GM21737 (cell line): ENCODE data around the gene TMX4.

Experiments used
- ATAC-seq: cut with Tn5 transposase; IDR thresholded peaks from one replicate; pipeline ENCODE4 v1.9.1; 2021; ENCODE audit warnings: mild to moderate bottlenecking, moderate library complexity; ENCODE audit not compliant: unreplicated experiment

The TMX4 gene

DNA sequence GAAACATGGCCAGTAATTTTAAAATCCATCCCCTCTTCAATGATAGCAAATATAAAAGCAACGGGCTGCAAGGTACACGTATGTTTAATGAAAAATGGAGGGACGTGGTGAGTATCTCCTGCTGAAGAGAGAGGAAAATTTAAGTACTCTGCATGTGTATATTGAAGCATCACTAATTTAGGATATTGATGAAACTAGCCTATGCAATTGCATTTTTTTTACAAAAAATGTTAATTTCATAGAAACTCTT lies 362 bp upstream of the TMX4 start:
- ATAC-seq, result no peak

DNA sequence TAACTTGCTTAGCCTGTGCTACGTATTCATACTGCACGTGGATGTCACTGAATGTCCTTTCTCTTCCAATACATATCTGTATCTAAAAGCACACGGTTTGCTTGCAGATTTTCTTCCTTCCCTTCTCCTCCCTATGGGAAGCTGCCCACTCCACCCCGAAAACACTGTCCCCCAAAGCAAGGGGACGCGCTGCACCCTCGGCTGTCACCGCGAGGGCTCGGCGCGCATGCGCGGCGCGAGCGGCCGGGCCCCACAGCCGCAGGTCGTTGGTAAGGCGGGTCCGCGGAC lies 659 bp downstream of the TMX4 start:
- ATAC-seq, result peak; percentile 55

DNA sequence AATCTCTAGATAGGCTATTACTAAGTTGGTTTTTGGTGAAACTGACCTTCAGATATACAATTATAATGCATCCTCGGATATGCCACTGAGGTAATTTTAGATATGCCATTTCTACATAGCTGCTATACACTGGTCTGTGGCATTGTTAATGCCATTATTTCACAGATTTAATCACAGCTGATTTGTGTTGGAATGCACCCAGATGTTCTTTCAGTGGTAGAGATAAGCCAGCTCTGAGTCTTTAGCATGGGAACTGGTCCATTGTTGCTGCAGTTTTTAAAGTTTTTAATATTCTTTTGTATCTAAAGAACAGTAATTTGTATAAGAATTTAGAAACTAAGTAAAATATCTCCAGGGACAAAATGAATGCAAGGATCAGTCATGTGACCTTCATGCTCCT lies 6.8 kb downstream of the TMX4 start:
- no peak for ATAC-seq

DNA sequence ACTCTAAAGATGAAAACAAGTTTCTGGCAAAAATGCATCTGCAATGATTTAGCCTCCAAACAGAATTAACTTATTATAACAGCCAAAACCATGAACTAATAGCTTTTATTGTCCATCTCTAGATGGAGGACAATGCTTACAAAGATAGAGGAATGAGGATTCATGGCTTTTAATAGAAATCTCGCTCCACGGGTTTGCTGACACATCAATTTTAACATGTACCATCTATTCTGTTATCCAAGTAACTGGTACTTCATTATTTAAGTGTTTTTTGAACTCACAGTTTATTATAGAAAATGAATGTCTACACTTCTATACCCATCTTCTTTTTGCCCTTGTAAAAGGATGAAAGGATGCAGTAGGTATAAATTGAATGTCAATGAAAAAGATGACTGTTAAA lies 10.8 kb downstream of the TMX4 start:
- ATAC-seq, result no peak

DNA sequence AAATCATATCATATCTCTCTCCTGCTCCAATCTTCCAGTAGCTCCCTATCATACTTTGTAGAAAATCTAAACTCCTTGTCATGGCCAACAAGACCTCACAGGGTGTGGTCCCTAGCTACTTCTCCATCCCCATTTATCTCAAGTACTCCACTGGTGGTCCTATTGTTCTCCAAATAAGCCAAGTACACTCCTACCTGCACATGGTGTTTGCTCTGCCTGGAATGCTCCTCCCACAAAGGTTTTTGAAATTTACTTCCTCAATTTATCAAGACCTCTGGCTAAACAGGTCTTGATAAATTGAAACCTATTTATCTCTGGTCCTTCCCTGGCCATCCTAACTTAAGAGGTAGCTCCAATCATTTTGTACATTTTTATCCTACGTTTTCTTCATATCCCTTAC lies 12.1 kb downstream of the TMX4 start:
- no peak for ATAC-seq

DNA sequence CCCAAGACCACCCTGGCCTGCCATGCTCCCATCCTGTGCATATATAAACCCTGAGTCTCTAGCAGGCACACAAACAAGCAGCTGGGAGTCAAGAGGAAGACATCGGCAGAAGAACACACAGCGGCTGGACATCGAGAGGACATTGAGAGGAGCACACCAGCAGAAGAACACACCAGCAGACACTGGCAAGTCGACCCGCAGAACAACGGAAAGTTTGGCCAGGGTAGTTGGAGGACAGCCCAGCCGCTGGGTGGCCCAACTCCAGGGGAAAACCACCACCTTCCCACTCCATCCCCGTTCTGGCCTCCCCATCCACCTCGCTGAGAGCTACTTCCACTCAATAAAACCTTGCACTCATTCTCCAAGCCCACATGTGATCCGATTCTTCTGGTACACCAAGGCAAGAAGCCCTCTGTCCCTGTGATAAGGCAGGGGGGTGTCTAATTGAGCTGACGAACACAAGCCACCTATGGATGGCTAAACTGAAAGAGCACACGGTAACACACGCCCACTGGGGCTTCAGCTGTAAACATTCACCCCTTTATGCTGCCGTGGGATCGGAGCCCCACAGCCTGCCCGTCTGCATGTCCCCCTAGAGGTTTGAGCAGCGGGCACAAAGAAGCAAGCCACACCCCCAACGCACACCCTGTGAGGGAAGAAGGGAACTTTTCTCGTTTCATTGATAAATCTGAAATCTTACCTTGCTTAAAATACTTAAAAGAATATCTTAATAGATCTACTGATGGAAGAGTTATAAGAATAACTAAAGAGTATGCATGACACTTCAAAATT lies 13.8 kb downstream of the TMX4 start:
- ATAC-seq, result no peak

DNA sequence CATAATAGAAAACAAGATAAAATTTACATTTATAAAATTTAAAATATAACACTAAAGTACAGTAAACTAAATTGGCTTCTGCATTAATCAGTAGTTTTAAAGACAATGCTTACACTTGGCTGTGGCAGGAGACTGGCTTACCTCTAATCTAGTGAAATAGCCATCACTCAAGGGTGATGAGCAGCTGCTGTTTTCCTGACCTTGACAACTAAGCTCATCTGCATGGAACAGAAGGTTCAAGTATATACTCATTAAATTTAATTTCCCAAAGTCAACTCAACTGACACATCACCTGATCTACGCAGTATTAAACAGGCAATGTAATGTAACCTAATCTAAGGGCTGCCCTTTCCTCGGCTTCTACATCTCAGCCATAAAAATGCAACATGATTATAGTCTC lies 14.5 kb downstream of the TMX4 start:
- no peak for ATAC-seq

DNA sequence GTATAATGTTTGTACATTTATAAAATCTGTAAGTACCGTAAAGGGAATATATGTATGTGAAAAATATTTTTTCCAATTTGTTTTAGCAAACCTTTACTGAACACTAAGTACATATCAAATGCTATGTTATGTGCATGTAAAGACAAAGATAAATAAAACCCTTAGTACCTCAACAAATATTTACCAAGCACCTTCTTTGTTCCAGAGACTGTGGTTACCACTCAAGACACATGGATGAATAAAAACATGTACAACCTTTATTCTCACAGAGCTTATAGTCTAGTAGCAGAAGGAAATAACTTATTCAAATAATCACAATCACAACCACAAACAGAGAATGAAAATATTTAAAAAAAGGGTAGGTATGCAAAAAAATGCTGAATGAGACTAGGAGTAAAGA lies 17.5 kb downstream of the TMX4 start:
- no peak for ATAC-seq

DNA sequence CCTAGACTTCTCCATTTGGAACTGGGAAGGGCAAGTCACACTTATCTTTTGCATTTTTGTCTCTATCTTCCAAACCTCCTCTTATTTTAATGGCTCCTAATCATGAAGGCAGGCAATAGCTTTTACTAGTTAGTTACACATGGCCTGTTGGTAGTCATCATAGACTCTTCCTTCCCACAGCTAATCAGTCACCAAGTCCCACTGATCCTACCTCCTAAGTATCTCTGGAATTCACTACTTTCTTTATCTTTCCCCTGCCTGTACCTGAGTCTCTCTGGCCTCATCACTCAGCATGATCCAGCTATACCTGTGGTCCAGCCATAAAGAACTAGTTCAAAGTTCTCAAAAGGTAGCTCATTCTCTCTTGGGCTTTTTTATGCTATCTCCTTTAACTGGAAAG lies 18.8 kb downstream of the TMX4 start:
- ATAC-seq, result no peak

DNA sequence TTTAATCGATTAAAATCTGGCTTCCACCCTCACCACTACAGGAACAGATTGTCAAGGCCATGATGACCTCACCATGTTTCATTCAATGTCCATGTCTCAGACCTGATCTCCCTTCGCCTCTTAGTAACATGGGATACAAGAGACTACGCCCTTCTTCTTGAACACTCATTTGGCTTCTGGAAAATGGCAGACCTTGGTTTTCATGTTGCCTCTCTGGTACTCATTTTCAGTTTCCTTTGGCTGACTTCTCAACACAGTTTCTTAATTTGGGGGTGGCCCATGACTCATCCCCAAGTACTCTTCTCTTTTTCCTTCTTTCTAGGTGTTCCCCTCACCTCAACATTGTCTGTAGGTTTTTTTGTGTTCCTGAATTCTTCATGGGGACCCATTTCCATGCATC lies 22.7 kb downstream of the TMX4 start:
- ATAC-seq, result no peak

DNA sequence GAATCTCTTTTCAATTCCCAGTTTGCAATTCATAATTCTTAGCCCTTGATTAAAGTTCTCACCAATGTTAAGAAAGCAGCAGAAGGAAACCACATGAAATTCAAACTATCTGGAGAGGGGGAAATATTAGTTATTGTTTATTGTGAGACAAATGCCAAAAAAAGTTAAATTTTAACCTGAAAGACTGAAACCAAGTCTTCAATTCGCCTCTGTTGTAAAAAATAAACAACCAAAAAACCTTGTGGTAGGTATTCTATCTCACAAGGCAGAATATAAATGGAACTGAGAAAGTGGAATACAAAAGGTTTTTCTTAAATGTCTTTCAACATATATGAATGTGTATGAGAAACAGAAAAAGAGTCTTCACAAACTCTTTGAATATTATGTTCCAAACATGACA lies 24.8 kb downstream of the TMX4 start:
- ATAC-seq, result peak; percentile 72

DNA sequence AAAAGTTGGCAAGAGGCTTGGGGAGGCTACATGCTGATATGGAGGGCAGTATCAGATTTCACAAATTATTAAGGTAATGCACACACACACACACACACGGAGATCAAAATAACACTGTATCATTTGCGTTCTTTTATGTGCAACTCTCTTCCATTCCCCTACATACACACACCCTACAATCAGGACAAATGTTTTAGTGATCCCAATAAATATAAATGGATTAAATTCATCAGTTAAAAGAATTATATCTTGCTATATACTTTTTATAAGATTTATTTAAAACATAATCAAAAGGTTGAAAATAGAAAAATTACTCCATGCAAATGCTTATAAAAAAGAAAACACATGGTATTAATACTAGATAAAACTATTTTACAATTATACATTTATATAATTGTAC lies 25.9 kb downstream of the TMX4 start:
- ATAC-seq, result no peak

DNA sequence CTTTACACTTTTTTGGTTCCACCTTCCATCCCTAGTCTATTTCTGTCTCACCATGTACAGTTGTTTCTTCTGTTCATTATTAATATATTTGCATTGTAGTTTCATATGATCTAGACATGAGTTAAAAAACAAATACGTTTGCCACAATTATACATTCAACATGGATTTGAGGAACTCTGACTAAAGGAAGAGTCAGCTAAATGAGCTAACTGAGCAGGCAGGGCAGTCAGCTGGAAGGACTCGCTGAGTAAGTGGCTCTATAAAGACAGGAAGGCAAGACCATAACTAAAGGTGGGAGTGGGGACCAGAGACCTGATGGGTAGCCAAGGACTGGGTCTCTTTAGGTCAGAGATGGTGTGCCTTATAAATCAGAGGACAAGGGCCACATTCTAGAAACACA lies 26.3 kb downstream of the TMX4 start:
- ATAC-seq, result no peak

DNA sequence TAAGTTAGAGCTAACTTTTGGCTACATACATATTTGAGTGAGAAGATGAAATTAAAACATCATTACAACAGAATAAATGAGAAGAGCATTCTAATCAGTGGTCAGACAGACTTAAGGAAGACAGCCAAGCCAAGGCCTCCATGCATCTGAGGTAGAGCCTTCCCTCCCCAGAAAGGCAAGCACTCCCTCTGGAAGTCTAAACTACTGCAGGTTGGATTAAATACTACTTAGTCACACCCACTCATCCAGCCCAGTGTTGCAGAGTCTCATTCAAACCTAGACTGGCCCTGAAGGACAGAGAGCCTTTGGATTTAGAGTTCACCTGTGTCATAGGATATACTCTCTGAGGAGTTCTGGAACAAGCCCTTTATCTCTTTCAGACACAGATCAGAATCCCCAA lies 29.2 kb downstream of the TMX4 start:
- ATAC-seq, result no peak

DNA sequence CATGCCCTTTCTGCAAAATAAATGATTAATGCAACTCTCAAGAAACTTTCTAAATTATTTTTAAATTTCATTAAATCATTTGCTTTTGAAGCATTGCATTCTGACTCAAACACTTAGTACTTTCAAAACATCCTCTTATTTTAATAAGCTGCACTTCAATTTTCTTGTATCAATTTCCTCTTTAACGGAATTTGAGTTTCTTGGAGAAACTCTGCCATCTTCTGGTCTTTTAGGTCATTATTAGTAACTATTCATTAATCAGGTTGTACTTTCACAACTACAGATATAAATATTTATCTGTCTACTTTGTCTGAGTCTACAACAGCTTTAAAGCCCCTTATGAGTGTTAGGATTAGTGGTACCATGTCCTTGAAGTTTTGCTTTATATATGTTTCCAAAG lies 30.2 kb downstream of the TMX4 start:
- no peak for ATAC-seq

DNA sequence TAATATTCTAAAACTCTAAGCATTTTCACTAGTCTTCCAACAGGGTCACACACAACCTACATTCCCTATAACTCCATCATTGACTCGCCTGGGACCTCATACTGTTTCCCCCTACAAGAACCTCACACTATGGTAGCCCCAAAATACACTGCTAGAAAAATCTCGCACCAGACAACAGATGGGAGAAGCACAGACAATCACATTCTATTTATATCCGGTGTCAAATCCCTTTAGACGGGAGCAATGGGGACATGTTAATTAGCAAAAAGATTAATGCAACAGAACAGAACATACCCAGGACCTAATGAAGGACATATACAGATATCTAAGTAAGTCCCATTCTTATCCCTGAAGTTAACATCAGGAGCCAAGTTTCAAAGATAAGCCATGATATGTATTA lies 33.6 kb downstream of the TMX4 start:
- no peak for ATAC-seq

DNA sequence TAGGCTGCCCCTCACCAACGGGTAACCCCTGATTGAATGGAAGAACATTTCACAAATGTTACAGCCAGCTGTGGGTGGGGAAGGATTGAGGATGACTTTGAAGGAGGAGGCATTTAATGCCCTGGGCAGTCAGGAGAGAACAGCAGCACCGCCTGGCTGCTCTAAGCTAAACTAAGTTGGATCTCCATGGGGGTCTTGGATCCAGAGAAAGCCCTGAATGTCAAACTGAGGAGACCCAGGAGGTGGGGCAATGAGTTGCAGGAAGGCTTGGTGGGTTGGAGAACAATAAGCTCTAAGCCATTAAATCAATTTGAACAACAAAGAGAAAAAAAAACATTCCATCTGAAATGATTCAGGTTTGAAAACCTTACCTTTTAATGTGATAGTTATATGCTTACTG lies 35.4 kb downstream of the TMX4 start:
- no peak for ATAC-seq

DNA sequence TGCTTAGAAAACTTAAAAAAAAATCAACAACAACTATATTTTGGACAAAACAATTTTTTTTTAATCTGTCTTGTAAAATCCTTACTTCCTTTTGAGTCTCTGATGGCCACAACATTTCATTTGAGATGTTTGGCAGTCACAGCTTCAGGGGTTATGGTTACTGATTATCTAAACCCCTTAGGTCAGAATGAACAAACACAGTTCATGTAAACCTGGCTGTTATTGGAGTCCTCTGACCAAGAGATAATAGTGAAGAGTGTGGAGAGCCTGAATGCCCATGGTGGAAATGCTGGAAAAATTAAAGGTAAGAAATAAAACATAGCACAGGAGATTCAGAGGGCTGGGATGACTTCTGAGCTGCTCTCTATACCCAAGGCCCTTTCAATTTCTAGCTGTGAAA lies 38.2 kb downstream of the TMX4 start:
- ATAC-seq, result no peak

DNA sequence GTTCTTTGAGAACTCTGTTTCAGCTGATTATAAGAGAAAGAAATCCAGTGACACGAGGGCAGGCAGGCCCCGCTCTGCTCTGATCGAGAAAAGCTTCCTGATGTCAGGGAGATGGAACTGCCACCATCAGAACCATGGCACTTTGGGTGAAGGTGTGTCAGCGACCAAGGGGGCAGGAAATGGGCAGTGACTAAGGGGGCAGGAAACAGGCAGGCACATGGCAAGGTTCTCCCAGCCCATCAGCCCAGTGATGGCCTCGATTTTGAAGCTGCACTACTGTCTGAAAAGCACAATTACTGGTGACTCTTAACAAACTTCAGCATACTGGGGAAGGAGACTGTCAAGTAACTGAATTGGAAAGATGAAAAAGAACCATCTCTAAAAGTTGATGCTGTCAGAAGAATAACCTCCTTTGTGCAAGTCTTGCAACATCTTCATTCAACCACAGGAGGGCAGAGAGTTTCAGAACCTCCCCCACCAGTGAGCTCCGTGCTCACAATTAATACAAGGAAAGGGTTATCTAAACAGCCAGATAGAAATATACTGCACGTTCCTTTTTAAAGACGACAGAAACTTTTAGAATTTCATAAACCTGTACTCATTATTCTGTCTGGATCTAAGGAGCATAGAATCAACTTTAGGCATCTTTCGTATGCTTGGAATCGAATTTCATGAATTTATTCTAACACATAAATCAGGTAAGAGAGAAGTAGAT lies 39.1 kb downstream of the TMX4 start:
- peak; percentile 82 for ATAC-seq

DNA sequence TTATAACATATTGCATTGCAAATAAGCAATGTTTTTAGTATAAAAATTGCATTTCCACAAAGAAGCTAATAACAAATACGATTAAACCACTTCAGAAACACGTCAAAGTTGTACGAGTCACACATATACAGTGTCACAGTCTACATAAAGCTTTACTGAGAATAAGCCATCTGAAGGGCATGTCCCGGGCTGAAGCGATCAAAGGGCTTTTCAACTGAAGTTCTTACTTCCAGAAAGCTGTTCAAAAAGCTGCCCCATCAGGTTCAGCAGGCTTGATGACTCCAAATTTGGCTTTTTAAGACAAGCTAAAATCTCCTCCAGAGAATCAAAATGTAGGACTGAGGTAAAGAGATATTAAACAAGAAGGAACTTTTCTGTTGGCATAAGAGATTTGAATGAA lies 41.9 kb downstream of the TMX4 start:
- ATAC-seq, result no peak

DNA sequence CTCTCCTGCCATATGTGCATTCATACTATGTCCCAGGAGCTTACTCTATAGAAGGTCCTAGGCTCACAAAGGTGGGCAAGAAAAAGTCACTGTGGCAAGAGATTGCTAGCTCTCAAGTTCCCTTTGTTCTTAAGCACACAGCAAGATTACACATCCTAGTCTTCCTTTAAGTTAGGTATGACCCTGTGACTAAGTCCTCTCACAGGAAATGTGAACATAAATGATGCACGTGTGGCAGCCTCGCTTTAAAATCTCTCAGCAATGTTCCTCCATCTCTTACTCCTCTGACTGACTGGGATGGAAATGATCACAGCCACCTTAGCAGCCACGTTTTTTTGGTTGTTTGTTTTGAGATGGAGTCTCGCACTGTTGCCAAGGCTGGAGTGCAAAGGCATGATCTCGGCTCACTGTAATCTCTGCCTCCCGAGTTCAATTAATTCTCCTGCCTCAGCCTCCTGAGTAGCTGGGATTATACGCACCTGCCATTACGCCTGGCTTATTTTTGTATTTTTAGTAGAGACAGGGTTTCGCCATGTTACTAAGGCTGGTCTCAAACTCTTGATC lies 43.6 kb downstream of the TMX4 start:
- no peak for ATAC-seq

DNA sequence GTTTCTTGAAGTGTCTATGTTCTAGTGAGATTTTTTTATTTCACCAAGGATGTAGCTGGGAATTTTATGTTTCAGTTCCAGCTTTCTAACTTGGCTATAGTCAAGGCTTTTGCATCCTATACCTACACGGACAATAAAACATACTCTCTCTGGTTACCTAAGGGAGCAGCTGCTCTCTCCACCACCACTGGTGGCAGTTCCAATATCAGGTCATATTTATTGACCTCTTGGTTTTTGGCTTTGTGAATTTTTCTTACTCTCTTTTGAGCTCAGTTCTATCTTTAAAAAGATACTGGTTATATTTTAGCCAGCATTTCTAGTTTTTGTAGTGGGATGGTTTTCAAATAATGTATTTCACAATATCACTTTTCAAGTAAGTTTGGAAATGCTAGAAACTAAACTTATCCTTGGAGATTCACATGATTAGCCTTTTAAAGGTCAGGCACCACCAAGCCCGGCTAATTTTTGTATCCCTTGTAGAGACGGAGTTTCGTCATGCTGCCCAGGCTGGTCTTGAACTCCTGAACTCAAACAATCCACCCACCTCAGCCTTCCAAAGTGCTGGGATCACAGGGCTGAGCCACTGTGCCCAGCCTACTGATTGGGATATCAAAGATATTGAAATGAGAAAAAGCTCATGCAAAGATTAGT lies 44.7 kb downstream of the TMX4 start:
- ATAC-seq, result no peak
